ES-I3 (cell line): ENCODE measurements around the gene ATP5F1D.

ENCODE experiments used
- H3K36me3 ChIP-seq: 2 replicates; pipeline ENCODE4 v1.6.1; 2013; ENCODE audit warnings: mild to moderate bottlenecking, low read length, control low read depth, moderate library complexity; ENCODE audit not compliant: insufficient read depth
- H3K4me1 ChIP-seq: 2 replicates; pipeline ENCODE4 v1.6.1; 2013; ENCODE audit warnings: mild to moderate bottlenecking, control low read depth, low read length; ENCODE audit not compliant: insufficient read depth
- H3K9ac ChIP-seq: 2 replicates; pipeline ENCODE4 v1.6.1; 2013; ENCODE audit warnings: low read depth, mild to moderate bottlenecking, low read length, moderate library complexity
- H3K9me3 ChIP-seq: 2 replicates; pipeline ENCODE4 v1.6.1; 2013; ENCODE audit warnings: mild to moderate bottlenecking, low read length, moderate library complexity; ENCODE audit not compliant: control insufficient read depth, insufficient read depth

Gene ATP5F1D

DNA sequence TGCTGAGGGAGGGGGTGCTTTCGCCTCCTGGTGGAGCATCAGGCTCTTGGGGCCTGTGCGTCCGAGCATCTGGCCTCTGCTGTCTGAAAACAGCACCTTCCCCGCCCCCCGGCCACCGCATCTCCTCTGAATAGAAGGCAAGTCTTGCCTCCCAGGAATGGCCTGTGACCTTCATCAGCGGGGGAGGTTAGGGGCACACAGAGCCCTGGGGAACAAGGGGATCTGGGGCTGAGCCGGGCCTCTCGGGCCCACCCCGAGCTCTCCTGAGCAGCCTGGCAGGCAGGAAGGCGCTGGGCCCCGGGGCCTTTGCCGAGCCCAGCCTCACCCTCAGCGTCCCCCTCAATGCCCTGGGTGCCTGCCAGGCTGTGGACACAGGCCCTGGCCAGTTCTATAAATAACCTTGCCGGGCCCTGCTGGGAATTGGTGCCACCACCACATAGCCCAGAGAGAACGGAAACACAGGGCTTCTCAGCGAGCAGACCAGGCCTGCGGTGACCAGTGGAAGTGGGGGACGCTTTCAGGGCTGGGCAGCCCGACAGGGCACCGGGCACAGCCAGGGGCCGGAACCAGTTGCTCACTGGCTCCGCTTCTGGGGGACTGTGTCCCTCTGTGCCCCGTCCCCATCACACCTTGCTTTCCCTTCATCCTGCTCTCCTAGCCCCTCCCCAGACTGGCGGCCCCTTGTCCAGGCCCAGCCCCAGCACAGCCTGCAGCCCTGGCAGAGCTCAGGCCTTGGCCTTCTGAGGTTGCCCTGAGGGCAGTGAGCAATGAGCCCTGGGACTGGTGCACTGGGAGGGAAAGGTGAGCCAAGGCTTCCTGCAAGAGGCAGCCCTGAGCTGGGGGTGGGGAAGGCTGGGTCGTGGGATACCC lies 26.5 kb upstream of the ATP5F1D start:
- peaks cover 19% of the 10 kb centered on the region; the same call in 1 of the 2 replicates for H3K4me1 ChIP-seq
- no peaks in the 10 kb centered on the region for H3K9me3 ChIP-seq
- H3K36me3 ChIP-seq: no peaks in the 10 kb centered on the region; the same call in 1 of the 2 replicates
- H3K9ac ChIP-seq: no peak overlapping the region

DNA sequence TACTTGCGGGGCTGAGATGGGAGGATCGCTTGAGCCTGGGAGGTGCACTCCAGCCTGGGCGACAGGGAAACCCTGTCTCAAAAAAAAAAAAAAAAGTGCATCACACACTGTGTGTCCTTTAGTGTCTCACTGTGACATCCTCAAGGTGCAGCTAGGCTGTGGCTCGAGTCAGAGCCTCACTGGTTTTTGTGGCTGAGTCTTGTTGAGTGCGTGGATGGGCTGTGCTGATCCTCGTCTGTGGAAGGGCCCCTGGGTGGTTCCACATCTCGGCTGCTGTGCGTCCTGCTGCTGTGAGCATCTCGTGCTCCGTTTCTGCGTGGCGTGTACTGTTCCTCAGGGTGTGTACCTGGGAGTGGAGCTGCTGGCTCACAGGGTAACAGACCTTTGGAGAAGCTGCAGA lies 24.8 kb upstream of the ATP5F1D start:
- Histone ChIP-seq H3K36me3 (no peaks in the 10 kb centered on the region; the same call in 1 of the 2 replicates), H3K9ac (no peak overlapping the region), H3K4me1 (peaks cover 19% of the 10 kb centered on the region; the same call in 1 of the 2 replicates), H3K9me3 (no peaks in the 10 kb centered on the region)

DNA sequence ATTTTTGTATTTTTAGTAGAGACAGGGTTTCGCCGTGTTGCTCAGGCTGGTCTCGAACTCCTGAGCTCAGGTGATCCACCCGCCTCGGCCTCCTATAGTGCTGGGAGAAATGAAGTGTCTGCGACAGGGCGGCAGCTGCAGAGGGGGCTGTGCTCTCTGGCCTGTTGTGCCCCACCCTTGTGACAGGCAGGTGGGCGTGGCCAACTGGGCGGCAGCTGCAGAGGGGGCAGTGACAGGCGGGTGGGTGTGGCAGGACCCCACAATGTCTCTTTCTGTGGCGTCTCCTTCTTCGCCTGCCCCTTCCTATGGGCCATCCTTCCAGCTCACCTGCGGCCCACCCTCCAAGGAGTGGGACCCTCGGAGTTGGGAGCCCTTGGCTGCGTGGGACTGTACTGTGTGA lies 24.2 kb upstream of the ATP5F1D start:
- no peaks in the 10 kb centered on the region; the same call in 1 of the 2 replicates for H3K36me3 ChIP-seq
- peaks cover 19% of the 10 kb centered on the region; the same call in 1 of the 2 replicates for H3K4me1 ChIP-seq
- H3K9me3 ChIP-seq: no peaks in the 10 kb centered on the region
- H3K9ac ChIP-seq: no peak overlapping the region

DNA sequence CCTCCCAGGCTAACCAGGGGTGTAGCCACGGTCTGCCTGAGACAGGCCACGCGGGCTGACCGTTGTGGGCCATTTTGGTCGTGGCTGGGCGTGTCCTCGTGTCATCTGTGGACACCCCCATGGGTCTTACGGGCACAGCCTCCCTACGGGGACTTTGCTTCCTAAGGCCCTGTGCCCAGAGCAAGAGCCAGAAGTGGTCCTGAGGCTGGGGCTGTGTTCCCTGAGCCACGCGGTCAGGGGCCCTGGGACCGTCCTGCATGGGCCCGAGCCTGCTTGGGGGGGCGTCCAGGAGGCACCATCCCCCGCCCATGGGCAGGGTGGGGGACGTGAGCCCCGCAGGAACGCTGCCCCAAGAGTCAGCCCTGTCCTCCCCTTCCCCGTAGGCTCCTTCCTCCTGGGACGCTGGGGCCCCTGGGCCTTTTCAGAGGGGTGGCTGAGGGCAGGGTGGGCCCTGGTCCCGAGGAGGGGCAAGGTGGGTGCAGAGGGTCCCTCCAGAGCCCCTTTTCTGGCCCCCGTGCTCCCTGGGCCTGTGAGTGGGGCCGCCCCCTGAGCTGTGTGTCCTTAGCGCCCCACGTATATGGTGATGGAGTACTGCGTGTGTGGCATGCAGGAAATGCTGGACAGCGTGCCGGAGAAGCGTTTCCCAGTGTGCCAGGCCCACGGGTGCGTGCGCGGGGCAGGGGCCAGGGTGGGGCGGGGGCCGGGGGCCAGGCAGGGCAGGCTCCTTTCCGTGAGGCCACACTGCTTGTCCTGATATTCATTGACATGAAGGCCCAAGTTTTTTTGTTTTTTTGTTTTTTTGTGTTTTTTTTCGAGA lies 22.6 kb upstream of the ATP5F1D start:
- no peak overlapping the region for H3K9ac ChIP-seq
- H3K9me3 ChIP-seq: no peaks in the 10 kb centered on the region
- H3K4me1 ChIP-seq: peaks cover 19% of the 10 kb centered on the region; the same call in 1 of the 2 replicates
- H3K36me3 ChIP-seq: no peaks in the 10 kb centered on the region; the same call in 1 of the 2 replicates

DNA sequence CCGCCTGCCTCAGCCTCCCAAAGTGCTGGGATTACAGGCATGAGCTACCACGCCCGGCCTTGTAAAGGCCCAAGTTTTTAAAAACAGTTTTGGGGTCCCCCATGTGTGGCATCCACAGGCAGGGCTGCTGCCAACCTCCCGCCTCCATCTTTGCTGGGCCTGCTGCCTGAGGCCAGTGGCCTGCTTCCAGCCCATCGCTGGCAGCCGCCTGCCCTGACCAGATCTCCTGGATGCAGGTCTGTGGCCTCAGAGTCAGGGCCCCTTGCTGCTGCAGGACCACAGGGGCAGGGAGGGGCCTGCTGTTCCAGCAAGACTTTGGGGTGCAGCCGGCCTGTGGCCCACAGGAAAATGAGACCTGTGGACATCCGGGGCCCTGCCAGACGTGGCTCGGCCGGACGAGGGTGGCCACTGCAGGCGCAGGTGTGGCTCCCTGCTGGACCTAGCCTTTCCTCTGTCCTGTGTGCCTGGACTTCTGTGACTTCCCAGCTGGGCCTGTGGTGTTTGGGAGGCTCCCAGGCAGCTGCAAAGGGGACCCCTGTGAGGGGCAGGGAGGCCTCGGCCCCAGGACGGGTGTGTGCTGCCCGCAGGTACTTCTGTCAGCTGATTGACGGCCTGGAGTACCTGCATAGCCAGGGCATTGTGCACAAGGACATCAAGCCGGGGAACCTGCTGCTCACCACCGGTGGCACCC lies 21.6 kb upstream of the ATP5F1D start:
- no peaks in the 10 kb centered on the region; the same call in 1 of the 2 replicates for H3K36me3 ChIP-seq
- no peak overlapping the region for H3K9ac ChIP-seq
- no peaks in the 10 kb centered on the region for H3K9me3 ChIP-seq
- peaks cover 12% of the 10 kb centered on the region; the same call in 1 of the 2 replicates for H3K4me1 ChIP-seq

DNA sequence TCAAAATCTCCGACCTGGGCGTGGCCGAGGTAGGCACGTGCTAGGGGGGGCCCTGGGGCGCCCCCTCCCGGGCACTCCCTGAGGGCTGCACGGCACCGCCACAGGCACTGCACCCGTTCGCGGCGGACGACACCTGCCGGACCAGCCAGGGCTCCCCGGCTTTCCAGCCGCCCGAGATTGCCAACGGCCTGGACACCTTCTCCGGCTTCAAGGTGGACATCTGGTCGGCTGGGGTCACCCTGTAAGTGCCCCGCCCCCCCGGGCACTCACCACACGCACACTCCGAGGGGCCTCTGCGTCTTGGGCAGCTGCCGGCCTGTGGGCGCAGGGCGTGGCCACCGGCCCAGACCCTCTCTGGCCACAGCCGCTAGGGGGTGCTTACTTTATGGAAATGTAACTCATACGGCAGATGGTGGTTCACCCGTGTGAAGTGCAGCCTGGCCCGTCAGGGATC lies 21.0 kb upstream of the ATP5F1D start:
- H3K9me3 ChIP-seq: no peaks in the 10 kb centered on the region
- H3K36me3 ChIP-seq: no peaks in the 10 kb centered on the region; the same call in 1 of the 2 replicates
- no peak overlapping the region for H3K9ac ChIP-seq
- H3K4me1 ChIP-seq: peaks cover 6% of the 10 kb centered on the region; the same call in 1 of the 2 replicates

DNA sequence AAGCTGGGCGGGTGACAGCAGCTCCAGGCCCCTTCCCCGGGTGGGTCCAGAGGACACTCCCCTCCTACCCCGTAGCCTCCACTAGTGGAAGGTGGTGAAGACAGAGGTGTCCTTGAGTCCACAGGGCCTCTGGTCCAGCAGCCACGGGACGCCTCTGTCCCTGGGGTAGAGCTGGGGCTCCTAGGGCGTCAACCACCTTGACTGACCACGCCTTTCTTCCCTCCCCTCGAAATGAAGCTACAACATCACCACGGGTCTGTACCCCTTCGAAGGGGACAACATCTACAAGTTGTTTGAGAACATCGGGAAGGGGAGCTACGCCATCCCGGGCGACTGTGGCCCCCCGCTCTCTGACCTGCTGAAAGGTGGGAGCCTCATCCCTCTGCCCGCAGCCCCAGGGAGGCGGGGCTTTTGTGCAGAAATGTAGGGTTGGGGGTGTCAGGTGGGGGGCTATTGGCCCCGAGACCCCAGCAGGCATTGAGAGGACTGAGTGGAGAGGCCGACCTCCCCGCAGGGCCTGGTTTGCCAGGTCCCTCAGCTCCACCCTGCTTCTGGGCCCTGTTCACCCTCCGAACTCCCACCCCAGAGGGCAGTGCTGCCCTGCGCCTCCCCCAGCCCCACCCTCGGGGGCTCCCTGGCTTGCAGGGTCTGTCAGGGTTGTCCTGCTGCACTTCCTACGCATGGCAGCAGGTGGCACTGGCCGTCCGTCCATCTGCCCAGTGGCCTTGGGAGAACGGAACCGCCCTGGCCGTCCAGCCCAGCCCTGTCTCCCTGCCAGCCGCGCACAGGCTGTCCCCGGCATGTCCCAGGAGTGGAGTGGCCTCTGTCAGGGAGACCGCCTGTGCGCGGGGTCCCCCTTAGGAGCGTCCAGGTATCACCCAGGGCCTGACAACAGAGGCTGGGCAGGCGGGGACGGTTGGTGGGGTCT lies 20.3 kb upstream of the ATP5F1D start:
- Histone ChIP-seq H3K9me3 (no peaks in the 10 kb centered on the region), H3K36me3 (no peaks in the 10 kb centered on the region; the same call in 1 of the 2 replicates), H3K9ac (no peak overlapping the region), H3K4me1 (peaks cover 6% of the 10 kb centered on the region; the same call in 1 of the 2 replicates)

DNA sequence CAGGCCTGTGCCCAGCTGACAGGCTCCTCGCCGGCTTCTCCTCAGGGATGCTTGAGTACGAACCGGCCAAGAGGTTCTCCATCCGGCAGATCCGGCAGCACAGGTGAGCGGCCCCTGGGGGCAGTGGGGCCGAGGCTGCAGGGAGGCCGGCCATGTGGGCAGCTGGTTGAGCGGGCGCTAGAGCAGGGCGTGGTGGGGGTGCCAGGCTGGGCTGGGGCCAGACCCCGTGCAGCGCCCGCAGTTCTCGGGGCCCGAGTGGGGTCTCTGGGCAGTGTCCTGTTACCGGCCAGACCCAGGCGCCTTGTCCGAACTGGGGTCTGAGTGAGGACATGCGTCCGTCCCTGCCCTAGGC lies 19.7 kb upstream of the ATP5F1D start:
- H3K4me1 ChIP-seq: peaks cover 6% of the 10 kb centered on the region; the same call in 1 of the 2 replicates
- H3K9ac ChIP-seq: no peak overlapping the region
- no peaks in the 10 kb centered on the region for H3K9me3 ChIP-seq
- no peaks in the 10 kb centered on the region; the same call in 1 of the 2 replicates for H3K36me3 ChIP-seq

DNA sequence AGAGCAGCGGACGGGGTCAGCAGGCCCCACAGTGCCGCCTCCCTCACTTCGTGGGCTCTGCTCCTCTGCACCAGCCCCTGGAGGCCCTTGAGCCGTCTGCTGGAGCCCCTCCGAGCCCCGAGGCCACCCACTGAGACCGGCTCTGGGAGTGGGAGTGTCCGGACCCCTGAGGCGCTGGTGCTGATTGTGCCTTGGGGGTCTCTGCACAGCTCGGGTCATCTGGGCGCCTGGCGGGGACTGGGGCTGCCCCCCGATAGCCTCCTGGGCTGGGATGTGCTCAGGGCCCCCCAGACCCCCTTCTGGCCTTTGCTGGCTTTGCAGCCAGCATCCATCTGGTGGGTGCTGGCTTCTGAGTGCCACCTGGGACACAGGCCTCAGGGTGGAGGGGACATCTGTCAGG lies 19.2 kb upstream of the ATP5F1D start:
- Histone ChIP-seq H3K4me1 (peaks cover 3% of the 10 kb centered on the region; the same call in 1 of the 2 replicates), H3K9ac (no peak overlapping the region), H3K9me3 (no peaks in the 10 kb centered on the region), H3K36me3 (no peaks in the 10 kb centered on the region; the same call in 1 of the 2 replicates)

DNA sequence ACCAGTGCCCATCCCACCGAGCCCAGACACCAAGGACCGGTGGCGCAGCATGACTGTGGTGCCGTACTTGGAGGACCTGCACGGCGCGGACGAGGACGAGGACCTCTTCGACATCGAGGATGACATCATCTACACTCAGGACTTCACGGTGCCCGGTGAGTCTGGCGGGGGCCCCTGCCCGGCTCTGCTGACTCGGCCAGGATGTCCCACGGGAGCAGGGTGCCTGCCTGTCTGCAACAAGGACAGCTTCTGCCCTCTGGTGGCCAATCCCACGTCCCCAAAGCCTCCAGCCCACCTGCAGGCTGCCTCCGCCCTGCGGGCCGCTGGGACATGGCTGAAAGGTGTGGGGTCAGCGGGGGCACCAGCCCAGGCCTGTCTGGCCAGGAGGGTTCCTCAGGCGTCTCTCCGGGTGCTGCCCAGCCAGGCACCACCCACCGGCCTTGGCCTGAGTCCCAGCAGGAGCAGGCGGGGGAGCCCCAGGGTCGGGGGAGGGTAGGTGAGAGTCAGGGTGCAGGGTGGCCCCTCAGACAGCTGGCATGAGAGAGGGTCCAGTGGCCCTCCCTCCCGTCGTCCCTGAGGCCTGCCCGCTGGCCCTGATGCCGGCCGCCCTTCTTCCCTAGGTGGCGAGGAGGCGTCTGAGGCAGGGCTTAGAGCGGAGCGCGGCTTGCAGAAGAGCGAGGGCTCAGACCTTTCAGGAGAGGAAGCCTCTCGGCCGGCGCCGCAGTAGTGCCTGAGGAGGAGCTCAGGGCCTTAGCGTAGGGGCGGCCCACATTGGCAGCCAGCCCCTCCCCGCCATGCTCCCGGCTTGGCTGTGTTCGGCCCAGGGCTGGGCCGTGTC lies 18.3 kb upstream of the ATP5F1D start:
- no peaks in the 10 kb centered on the region; the same call in 1 of the 2 replicates for H3K36me3 ChIP-seq
- no peaks in the 10 kb centered on the region for H3K9me3 ChIP-seq
- no peak overlapping the region for H3K9ac ChIP-seq
- H3K4me1 ChIP-seq: no peaks in the 10 kb centered on the region; the same call in 1 of the 2 replicates

DNA sequence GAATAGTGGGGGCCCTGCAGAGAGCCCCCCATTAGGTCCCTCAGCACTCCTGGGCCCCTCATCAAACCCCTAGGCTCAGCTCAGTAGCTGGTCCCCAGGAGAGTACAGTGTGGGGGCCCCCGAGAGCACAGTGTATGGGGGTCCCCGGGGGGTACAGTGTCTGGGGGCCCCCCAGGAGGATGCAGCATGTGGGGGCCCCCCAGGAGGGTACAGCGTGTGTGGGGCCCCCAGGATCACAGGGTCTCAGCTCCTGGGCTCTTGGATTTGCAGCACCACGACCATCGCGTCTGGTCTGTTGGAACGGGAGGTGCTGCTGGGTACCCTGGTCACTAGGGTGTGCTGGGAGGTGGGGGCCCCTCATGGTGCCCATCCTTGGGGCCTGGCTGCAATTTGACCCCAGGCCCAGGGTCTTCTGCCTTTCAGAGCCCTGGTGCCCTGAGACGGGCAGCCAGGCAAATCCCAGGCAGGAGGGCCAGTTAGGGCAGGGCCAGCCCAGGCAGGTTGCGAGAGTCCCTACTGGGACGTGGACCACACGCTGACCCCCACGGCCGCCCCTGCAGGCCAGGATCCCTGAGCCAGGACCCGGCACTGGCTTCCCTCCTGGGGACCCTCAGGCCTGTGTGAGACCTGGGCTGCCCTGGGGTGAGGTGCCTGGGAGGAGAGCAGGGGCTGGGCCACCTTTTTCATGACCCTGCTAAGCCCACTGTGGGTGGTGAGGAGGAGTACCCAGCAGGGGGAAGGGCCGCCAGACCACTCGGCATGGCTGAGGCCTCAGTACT lies 17.3 kb upstream of the ATP5F1D start:
- Histone ChIP-seq H3K9me3 (no peaks in the 10 kb centered on the region), H3K36me3 (no peaks in the 10 kb centered on the region), H3K4me1 (no peaks in the 10 kb centered on the region; the same call in 1 of the 2 replicates), H3K9ac (no peak overlapping the region)

DNA sequence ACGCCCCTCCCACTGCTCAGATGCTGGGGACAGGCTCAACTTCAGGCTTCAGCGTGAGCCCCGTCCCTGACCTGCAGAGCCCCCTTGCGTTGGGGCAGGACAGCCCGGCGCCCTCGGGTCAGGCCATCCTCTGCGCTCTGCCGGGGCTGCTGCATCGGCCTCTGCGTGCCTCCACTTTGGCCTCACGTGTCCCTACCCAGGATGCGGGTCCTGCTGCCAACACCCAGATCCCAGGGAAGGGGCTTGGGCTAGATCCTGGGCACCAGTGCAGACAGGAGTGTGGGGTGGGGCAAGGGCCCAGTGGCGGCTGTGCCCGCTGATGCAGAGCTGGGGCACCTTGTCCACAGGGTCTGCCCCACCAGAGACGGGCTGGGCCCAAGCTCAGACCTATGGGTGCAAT lies 16.7 kb upstream of the ATP5F1D start:
- H3K9me3 ChIP-seq: no peaks in the 10 kb centered on the region

More for the DNA sequence above, 16.7 kb upstream of the ATP5F1D start:
- Histone ChIP-seq H3K9ac (no peak overlapping the region), H3K36me3 (no peaks in the 10 kb centered on the region), H3K4me1 (no peaks in the 10 kb centered on the region; the same call in 1 of the 2 replicates)
